Breast epithelium (tissue), 3 donors: ENCODE data around the gene NPIPA5.
"Not testable (repeated sequence)": the region's sequence is repeated elsewhere in the genome, so short reads cannot be mapped to it uniquely, and the experiment has no call there.

Experiments used
- POLR2A ChIP-seq: fragments of 450-650 bp; IDR thresholded peaks from one replicate; pipeline ENCODE4 v1.6.1; 2016; ENCODE audit warnings: antibody characterized with exemption, mild to moderate bottlenecking, moderate library complexity
- POLR2AphosphoS5 ChIP-seq, 3 donors: sonication (generic); formaldehyde crosslinking; IDR thresholded peaks; one replicate each; pipeline ENCODE4 v1.6.1; 2017; ENCODE audit warnings: antibody characterized with exemption in 3 of 3

DNA sequence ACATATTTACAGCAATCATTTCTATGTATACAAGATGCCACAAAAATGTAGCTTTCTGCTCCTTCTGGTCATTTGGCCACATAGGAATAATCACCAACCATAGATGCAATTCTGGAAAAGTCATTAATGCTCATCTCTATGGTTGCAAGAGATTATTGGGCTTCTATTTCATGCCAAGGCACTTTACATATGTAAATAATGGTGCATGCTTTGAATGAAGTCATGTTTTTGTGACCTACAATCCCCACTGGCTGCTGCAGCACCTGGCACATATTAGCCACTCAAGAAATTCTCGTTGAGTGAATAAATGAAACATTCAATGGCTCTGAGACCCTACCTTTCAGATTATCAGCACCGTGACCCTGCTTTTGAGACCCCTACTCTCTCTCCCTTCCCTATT is 47.1 kb downstream of the NPIPA5 start:
- TF ChIP-seq POLR2AphosphoS5 (IDR thresholded peaks at IDR 0.05); POLR2A: not testable (repeated sequence)
